HCEC 1CT (cell line): ENCODE data around the gene SLC44A1.
"Not testable (repeated sequence)": the region's sequence is repeated elsewhere in the genome, so short reads cannot be mapped to it uniquely, and the experiment has no call there.

Experiments used
- DNase-seq: peaks from one replicate; pipeline ENCODE4 v3.0.0-alpha.2; 2017

SLC44A1 gene

DNA sequence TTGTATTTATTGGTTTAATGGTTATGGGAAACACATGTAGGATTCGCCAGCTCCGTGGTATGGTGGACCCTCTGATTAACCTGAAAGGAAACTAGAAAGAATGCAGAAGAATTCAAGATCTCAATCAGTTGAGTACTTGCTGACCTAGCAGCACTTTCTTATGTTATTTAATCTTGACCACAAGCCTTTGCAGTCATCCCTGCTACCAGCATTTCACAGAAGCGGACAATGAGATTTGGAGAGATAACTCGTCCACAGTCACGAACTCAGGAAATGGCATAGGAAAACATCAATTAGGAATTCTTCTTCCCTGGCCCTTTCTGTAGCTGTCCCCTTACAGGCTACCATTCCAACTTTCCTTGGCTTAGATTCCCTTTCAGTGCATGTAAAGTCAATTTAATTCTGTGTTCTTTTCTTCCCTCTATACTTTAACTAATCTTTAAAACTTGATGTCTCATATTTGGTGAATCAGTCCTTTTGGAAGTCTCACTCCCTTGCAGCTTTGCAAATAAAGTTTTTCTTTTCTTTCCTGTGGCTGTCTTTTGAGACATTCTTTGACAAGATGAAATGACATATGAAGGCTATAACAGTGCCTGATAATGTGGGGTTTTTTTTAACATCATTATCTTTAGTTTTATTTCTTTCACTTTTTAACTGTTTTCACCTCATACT, 1.3 kb upstream of the SLC44A1 start:
- no peak for DNase-seq

DNA sequence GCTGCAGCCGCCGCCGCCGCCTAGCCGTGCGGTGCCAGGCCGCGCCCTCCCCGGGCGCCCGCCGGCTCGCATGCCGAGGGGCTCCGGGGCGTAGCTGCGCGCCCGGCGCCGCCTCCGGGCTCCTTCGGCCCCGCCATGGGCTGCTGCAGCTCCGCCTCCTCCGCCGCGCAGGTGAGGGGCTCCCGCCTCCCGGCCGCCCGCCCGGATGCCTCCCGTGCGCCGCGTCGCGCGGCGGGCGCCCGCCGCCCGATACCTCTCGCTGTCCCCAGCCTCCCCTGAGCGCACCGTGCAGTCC, 230 bp downstream of the SLC44A1 start:
- no peak for DNase-seq

- DNase-seq = peak; percentile 36
These were observed 809 bp downstream of the SLC44A1 start for GRCh38 chr9:105245029-105245890.

DNA sequence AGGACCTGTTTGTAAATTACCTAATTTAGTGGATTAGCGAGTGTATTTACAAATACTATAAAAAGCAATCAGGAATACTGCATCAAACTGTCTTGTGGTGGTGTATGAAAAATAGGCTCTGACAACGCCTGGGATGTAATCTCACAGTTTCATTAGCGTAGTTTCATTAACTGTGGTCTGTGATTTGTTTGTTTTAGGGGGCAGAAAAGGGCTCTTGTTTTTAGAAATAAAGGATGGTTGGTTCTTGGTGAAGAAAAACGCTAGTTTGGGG, 1.4 kb downstream of the SLC44A1 start:
- no peak for DNase-seq

DNA sequence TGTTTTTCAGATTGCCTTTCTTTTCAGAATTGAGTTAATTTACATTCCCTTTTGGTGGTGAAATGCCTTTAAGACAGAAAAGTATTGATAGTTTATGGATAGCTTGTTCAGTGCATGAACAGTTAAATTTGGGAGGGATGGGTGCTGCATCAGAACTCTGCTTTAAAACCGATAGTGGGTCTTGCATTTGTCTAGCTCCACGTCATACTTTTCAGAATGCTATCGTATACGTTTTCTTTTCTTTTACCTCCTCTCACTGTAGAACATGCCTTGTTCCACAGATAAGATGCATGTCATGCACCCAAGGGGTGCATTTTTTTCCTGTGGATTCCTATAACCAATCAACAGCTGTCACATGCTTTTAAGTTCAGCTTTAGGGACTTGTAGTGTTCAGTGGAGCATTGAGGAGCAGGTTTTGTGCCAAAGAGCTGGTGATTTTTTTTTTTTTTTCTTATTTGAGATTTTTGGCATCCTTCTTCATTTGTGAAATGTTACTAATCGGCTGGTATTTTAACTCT, 2.3 kb downstream of the SLC44A1 start:
- no peak for DNase-seq

GRCh38 chr9:105248691-105249090, 4.2 kb downstream of the SLC44A1 start:
- DNase-seq = no peak

DNA sequence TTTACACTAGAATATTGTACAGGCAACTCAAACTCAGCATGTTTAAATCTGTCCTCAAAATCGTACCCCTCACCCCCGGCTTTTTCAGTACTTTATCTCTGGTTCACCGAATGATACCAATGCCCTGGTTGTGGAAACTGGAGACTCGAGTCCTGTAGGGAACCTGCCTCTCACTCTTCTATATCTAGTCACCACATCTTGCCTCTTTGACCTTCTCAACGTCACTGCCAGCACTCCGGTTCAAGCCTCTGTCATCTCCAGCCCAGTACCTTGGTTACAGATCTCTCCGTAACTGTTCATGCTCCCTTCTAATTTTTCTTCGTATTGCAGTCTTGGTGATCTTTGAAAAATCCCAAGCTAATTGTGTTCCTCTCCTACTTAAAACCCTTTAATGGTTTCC, 6.7 kb downstream of the SLC44A1 start:
- no peak for DNase-seq

DNA sequence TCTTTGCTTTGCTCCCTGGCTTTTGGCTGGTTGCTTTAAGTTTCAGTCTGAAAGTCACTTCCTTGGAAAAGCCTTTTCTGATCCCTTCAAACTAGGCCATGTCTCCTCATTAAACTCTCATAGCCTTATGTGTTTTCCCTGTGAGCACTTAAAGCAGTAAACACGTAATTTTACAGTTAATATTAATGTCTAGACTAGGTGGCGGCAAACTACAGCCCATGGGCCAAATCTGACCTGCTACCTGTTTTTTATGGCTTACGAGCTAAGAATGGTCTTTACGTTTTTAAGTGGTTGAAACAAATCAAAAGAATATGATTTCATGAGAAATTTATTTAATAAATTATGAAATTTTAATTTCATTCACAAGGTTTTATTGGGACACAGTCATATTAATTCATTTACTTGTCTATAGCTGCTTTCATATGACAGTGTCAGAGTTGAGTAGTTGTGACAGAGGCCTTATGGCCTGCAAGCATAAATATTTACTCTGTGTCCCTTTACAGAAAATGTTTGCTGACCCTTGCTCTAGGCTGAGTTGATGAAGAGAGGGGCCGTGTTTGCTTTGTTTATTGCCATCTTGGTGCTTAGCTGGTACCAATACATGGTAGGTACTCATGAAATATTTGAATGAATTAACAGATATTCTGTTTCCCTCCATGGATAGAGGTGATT, 7.4 kb downstream of the SLC44A1 start:
- no peak for DNase-seq

GRCh38 chr9:105252405-105252756, 7.9 kb downstream of the SLC44A1 start:
- no peak for DNase-seq

- DNase-seq = no peak
These were observed 9.8 kb downstream of the SLC44A1 start for GRCh38 chr9:105254226-105254625.

DNA sequence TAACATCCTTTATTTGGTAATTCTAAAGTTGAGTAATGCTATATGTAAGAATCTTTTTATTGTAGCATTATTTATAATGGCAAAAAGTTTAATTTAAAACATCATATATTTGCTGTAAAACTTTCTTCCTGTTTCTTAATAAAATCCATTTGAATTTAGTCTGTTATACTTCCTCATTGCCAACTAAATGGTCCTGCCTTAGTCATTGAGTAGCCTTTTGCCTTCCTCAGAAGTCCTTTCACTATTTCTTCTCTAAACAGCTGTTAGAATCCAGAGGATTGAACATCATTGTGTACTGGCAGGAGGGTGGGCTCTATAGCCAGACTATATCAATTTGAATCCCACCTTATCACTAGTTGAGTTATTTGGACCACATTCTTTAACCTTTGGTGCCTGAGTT, 11.0 kb downstream of the SLC44A1 start:
- no peak for DNase-seq

- not testable (repeated sequence) for DNase-seq
These were observed 12.1 kb downstream of the SLC44A1 start for GRCh38 chr9:105256569-105256968.

DNA sequence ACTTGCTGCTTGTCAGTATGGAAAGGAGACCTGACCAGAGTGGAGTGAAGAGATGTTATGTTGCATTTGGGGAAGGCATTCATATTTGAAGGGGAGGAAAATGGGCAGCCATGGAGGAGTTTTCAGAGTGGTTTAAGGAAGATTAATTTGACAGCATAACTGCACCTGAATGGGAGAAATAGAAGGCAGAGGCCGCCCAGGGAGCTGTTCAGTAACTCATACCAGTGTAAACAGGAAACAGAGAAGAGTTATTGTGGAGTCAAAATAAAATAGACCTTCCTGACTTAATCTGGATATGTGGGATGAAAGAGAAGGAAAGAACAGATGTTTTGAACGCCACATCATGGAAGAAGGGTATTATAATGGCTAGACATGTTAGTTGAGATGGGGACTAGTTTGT, 13.4 kb downstream of the SLC44A1 start:
- DNase-seq = no peak

DNA sequence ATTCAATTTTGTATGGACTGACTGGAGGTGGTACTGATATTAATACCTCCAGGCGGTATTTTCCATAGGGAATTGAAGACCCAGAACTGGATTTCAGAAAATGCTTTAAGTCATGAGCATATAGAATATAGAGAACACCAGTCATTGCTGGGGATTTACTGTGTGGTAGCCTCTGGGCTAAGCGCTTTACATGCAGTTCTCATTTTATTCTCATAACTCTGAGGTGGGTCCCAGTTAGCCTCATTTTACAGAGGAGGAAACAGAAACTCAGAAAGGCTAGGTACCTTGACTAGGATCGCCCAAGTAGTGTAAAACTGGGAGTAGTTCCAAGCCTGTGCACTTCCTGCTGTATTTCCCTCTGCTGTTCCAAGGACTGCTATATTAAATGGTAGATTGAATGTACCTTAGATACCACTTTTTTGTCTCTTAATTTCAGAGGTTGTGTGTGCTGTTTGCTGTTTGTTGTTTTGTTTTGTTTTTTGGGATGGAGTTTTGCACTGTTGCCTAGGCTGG, 13.8 kb downstream of the SLC44A1 start:
- DNase-seq = no peak

DNA sequence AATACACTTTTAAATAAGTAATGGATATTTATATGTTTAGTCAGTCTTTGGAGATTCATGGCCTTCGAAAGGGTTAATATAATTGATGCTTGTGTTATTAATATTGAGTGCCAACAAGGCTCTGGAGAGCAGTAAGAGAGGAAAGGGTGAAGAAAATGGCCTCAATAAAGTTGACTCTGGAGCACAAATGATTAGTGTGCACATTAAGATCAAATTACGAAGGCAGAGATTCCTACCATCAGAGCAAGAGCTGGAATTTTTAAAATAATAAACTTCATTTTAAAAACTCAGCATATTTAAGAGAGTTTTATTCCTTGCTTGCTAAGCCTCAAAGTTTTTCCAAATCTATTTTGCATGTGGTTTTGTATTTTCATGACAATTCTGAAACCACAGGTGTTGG, 14.8 kb downstream of the SLC44A1 start:
- DNase-seq = no peak

DNA sequence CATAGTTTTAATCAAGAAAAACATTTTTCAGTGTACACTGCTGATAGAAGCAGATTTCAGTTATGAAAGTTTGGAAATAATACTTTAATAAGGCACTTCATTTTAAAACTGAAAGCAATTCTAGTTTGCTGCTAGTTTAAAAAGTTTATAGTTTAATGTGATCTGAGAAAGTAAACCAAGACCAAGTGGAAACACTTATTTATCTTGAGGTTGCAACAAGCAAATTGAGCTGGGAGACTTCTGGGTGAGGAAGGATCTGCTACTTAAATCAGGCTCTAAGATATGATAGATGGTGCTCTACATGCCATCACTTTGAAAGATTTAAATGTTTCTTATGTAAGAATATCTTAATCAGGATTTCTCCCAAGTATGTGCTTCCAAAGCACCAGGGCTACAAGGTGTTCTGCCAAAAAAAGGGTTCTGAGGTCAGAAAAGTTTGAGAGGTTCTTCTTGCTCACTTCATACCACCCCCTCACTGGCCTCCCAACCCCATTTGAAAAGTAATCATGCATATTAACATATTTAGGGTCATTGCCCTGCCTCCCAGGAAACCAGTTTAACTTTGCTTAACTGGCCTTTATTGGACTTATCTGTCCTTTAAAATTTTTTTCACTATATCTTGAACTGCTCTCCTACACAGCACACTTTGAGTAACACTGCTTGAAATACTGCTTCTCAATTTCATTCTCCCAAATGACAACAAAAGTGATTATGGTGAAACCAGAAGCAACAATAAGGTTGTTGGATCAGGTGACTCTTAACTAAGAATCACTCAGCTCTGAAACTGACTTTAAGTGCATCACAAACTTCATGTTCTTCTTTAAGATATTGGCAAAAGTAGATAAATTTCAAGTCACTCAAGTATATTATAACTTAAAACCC, 15.5 kb downstream of the SLC44A1 start:
- DNase-seq = no peak

- DNase-seq = no peak
These were observed 18.0 kb downstream of the SLC44A1 start for GRCh38 chr9:105262497-105262896.

DNA sequence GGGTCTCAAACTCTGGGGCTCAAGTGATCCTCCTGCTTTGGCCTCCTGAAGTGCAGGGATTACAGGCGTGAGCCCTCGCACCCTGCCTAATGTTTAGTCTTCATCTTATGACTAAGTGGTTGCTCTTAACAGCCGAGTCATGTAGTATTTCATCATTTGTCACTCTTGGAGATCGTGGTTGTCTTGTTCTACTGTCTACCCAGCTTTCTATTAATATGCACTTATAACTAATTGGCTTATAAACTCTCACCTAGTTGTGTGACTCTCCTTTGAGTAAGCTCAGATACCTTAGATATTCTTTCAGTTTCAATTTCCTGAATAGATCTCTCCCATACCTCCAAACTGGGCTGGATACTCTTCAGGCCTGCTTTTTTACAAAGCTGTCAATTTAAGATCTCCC, 19.9 kb downstream of the SLC44A1 start:
- DNase-seq = peak; percentile 77

GRCh38 chr9:105268254-105268653, 23.8 kb downstream of the SLC44A1 start:
- not testable (repeated sequence) for DNase-seq

DNA sequence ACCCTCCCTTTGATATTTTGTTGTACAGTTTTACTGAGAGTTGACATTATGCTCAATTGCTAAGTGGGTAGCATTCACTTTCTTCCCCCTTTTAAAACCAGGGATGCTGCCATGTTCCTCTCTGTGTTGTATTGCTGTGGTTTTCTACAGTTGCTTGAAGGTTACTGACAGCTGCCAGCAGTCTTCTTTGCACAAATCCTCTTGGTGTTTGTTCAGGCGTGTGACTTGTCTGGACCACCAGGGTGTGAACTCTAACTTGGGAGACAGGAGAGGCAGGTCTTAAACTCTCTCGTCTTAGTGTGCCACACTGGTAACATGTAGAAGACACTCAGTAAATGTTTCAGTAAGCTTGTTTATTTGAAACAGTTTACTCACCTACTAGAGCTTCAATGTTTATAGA, 25.1 kb downstream of the SLC44A1 start:
- DNase-seq = no peak

GRCh38 chr9:105270711-105271110, 26.3 kb downstream of the SLC44A1 start:
- no peak for DNase-seq

GRCh38 chr9:105273731-105274130, 29.3 kb downstream of the SLC44A1 start:
- DNase-seq = no peak

DNA sequence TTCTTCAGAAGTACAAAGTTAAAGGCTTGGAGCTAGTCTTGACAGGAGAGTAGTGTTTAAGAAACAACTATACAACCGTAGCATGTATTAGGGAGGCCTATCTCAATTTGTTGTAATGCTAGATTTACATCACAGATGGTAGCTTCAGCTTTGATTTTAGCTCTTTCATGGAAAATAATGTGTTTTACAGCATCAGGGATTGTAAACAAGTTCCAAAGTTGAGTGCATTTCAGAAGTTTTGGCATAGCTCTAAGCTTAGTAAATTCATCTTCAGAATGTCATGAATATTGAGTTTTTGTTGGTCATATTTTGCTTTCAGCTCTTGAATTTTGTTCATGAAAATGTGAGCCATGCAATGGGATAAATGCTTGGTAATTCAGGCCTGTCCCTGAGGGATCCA, 30.7 kb downstream of the SLC44A1 start:
- DNase-seq = no peak
